OCI-LY1 (cell line): ENCODE data around the gene LBX2.
A peak's percentile ranks its signal among the peaks of the same experiment; 100 is the strongest.

Source experiments
- H2AFZ ChIP-seq: fragments of 200-600 bp; sonication (generic), shearing (Covaris generic); 2 replicates; pipeline ENCODE4 v1.6.0; 2014; ENCODE audit warnings: antibody characterized with exemption, mild to moderate bottlenecking, low read length
- H3F3A ChIP-seq: fragments of 200-600 bp; sonication (generic), shearing (Covaris generic); 2 replicates; pipeline ENCODE4 v1.6.0; 2014; ENCODE audit warnings: mild to moderate bottlenecking, antibody characterized with exemption, low read length, moderate library complexity; ENCODE audit not compliant: insufficient read depth
- H3K27ac ChIP-seq: fragments of 200-600 bp; sonication (generic); 2 replicates; pipeline ENCODE4 v1.5.1; 2014; ENCODE audit warnings: low read length, mixed run types, mild to moderate bottlenecking, low read depth; ENCODE audit not compliant: poor library complexity, severe bottlenecking
- H3K27me3 ChIP-seq: fragments of 200-600 bp; sonication (generic); 2 replicates; pipeline ENCODE4 v1.6.0; 2014; ENCODE audit warnings: antibody characterized with exemption, mild to moderate bottlenecking, low read length, moderate library complexity; ENCODE audit not compliant: insufficient read depth
- H3K36me3 ChIP-seq: fragments of 200-600 bp; sonication (generic); 2 replicates; pipeline ENCODE4 v1.6.1; 2014; ENCODE audit warnings: mild to moderate bottlenecking, antibody characterized with exemption, low read length, moderate library complexity, mixed read lengths; ENCODE audit not compliant: insufficient read depth
- H3K4me1 ChIP-seq: fragments of 200-600 bp; sonication (generic); 2 replicates; pipeline ENCODE4 v1.5.1; 2014; ENCODE audit warnings: mild to moderate bottlenecking, low read length, moderate library complexity; ENCODE audit not compliant: insufficient read depth, severe bottlenecking
- H3K4me2 ChIP-seq: fragments of 200-600 bp; sonication (generic), shearing (Covaris generic); 2 replicates; pipeline ENCODE4 v1.6.1; 2014; ENCODE audit warnings: low read length
- H3K4me3 ChIP-seq: fragments of 200-600 bp; sonication (generic); 2 replicates; pipeline ENCODE4 v1.5.1; 2014; ENCODE audit warnings: low read length, low read depth, mild to moderate bottlenecking, mixed read lengths; ENCODE audit not compliant: poor library complexity, severe bottlenecking
- H3K79me2 ChIP-seq: fragments of 200-600 bp; shearing (Covaris generic); 2 replicates; pipeline ENCODE4 v1.6.1; 2016; ENCODE audit warnings: mixed run types, low read length, mixed read lengths; ENCODE audit not compliant: insufficient read depth
- H3K9ac ChIP-seq: fragments of 200-600 bp; sonication (generic), shearing (Covaris generic); 2 replicates; pipeline ENCODE4 v1.6.1; 2014; ENCODE audit warnings: mild to moderate bottlenecking, low read length, mixed read lengths
- H3K9me2 ChIP-seq: fragments of 200-600 bp; sonication (generic), shearing (Covaris generic); 2 replicates; pipeline ENCODE4 v1.6.1; 2014; ENCODE audit warnings: low read depth, mild to moderate bottlenecking, low read length, mixed read lengths
- H3K9me3 ChIP-seq: fragments of 200-600 bp; shearing (Covaris generic); 2 replicates; pipeline ENCODE4 v1.6.1; 2014; ENCODE audit warnings: low read length, mixed read lengths
- H4K20me1 ChIP-seq: fragments of 200-600 bp; sonication (generic), shearing (Covaris generic); 2 replicates; pipeline ENCODE4 v1.6.0; 2016; ENCODE audit warnings: mild to moderate bottlenecking, low read length; ENCODE audit not compliant: insufficient read depth
- CTCF ChIP-seq: fragments of 200-600 bp; sonication (generic), shearing (Covaris generic); IDR thresholded peaks from 2 replicates; pipeline ENCODE4 v1.5.1; 2017; ENCODE audit warnings: mild to moderate bottlenecking, antibody characterized with exemption, low read length, moderate library complexity, mixed read lengths
- EZH2 ChIP-seq: fragments of 200-600 bp; sonication (generic), shearing (Covaris generic); IDR thresholded peaks from 2 replicates; pipeline ENCODE4 v1.8.0; 2017; ENCODE audit warnings: borderline replicate concordance, mixed run types, mild to moderate bottlenecking, antibody characterized with exemption, low read length, moderate library complexity, mixed read lengths

Gene LBX2

GRCh38 chr2:74505448-74506246, 6.2 kb upstream of the LBX2 start:
- Histone ChIP-seq H3K9ac (no peak overlapping the region), H3K4me3 (no peak overlapping the region), H3K4me1 (peaks cover 38% of the 10 kb centered on the region), H3K27ac (no peak overlapping the region), H4K20me1 (no peaks in the 10 kb centered on the region), H3K4me2 (no peak overlapping the region), H3F3A (no peaks in the 10 kb centered on the region), H3K36me3 (peaks cover 17% of the 10 kb centered on the region), H3K9me2 (no peaks in the 10 kb centered on the region), H3K79me2 (no peaks in the 10 kb centered on the region), H2AFZ (no peak overlapping the region), H3K27me3 (peaks cover 17% of the 10 kb centered on the region; the same call in 1 of the 2 replicates), H3K9me3 (no peaks in the 10 kb centered on the region)
- TF ChIP-seq CTCF (no peak), EZH2 (no peak)

DNA sequence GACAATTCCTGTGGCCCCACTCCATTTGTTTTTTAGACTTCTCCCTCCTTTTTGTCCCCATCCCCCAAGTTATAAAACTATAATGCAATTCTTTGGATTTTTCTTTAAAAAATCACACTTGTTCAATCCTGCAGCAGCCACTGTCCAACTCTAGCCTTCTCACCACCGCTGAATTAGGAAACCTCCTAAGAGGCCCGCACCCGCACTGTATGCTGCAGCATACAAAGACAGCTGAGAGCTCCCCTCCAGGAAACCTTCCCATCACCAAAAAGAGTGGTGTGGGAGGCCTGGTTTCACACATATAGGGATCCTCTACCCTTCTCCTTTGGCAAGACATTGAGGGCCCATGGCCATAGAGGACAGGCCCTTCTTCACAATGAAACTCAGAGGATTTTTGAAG, 5.2 kb upstream of the LBX2 start:
- Histone ChIP-seq H3K4me3 (no peak overlapping the region), H3K27me3 (peaks cover 17% of the 10 kb centered on the region; the same call in 1 of the 2 replicates), H3F3A (no peaks in the 10 kb centered on the region), H3K4me1 (peaks cover 38% of the 10 kb centered on the region), H3K9me3 (no peaks in the 10 kb centered on the region), H3K79me2 (no peaks in the 10 kb centered on the region), H4K20me1 (no peaks in the 10 kb centered on the region), H3K36me3 (peaks cover 17% of the 10 kb centered on the region), H2AFZ (no peak overlapping the region), H3K27ac (no peak overlapping the region), H3K9me2 (no peaks in the 10 kb centered on the region), H3K9ac (no peak overlapping the region), H3K4me2 (no peak overlapping the region)
- TF ChIP-seq EZH2 (no peak), CTCF (no peak)

DNA sequence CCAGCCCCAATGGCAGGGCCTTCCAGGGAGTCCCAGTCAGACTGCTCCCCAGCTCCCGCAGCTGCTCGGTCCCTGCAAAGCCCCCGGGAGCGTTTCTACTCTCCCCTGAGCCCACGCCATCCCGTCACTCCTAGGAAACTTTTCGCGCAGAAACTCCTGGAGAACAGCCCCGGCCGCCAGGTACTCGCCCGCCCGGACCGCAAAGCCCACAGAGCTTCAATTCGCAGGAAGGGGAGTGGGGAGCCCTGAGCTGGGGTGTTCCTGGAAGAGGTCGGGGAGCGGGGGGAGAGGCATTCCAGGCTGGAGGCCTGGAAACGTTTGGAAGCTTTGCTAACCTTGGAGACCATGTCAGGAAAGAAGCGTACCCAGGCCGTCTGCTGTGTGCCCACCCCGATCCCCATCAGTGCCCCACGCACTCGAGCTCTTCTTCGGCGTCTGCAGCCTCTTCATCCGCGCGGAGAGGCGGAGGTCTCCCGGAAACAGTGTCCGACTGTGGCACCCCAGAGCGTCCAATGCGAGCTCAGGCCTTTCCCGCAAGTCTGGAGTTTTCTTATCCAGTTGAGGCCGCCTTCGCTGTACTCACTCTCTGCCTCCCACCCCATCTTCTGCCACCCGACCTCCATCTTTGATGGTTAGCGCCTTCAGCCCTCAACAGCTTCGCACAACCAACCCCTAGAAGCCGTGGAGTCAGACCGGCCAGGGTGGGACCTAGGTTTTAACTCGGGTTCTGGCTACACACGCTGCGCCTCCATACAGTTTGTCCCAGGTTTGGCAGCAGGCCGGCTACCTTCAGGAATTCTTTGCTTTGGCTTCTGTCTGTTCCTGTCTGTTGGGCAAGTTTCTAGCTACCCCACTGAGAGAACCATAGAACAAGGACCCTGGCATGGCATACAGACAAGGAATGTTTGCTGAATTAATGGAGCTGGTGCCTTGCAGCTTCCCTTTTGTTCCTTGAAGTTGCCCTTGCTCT, 4.4 kb upstream of the LBX2 start:
- no peak overlapping the region for H3K27ac ChIP-seq
- H3K4me2 ChIP-seq, result peak overlapping the region; percentile 61
- no peak overlapping the region for H2AFZ ChIP-seq
- H3K4me1 ChIP-seq, result peaks cover 38% of the 10 kb centered on the region
- no peaks in the 10 kb centered on the region for H3K79me2 ChIP-seq
- no peaks in the 10 kb centered on the region for H3F3A ChIP-seq
- no peaks in the 10 kb centered on the region for H4K20me1 ChIP-seq
- peak overlapping the region; percentile 53 for H3K4me3 ChIP-seq
- no peaks in the 10 kb centered on the region for H3K9me3 ChIP-seq
- H3K9me2 ChIP-seq, result no peaks in the 10 kb centered on the region
- H3K36me3 ChIP-seq, result peaks cover 17% of the 10 kb centered on the region
- TF ChIP-seq EZH2 (no peak), CTCF (no peak)
- peaks cover 24% of the 10 kb centered on the region; the same call in 1 of the 2 replicates for H3K27me3 ChIP-seq
- H3K9ac ChIP-seq, result peak overlapping the region; percentile 61; the same call in 1 of the 2 replicates
